GOT3 (cell line): ENCODE results near the gene RIOK1.
"Not testable (repeated sequence)": the region's sequence is repeated elsewhere in the genome, so short reads cannot be mapped to it uniquely, and the experiment has no call there.

Experiments used
- DNase-seq: peaks from one replicate; lab custom pipeline; 2025; ENCODE audit warnings: mixed read lengths; lab: John Stamatoyannopoulos, UW

RIOK1 gene

GRCh38 chr6:7389451-7390225, at the start of gene RIOK1, which contains the start of gene CAGE1:
RIOK1 (plus strand) TSS chr6:7389808; CDS start chr6:7390003, 195 bp downstream.
CAGE1 (minus strand) TSS chr6:7389742; CDS start chr6:7387173, 2,569 bp downstream.
- peak; percentile 66 for DNase-seq

GRCh38 chr6:7341271-7341670, 48.3 kb upstream of the RIOK1 start:
- no peak for DNase-seq

GRCh38 chr6:7341989-7342742, 47.4 kb upstream of the RIOK1 start:
- no peak for DNase-seq

GRCh38 chr6:7343546-7344475, 45.8 kb upstream of the RIOK1 start:
- no peak for DNase-seq

- DNase-seq: not testable (repeated sequence)
Observed at GRCh38 chr6:7344773-7345450, 44.7 kb upstream of the RIOK1 start.

GRCh38 chr6:7347551-7347997, 42.0 kb upstream of the RIOK1 start:
- DNase-seq: not testable (repeated sequence)

GRCh38 chr6:7350591-7350990, 39.0 kb upstream of the RIOK1 start:
- not testable (repeated sequence) for DNase-seq

GRCh38 chr6:7351916-7352315, 37.7 kb upstream of the RIOK1 start:
- not testable (repeated sequence) for DNase-seq

- no peak for DNase-seq
Observed at GRCh38 chr6:7367408-7367807, 22.2 kb upstream of the RIOK1 start.

GRCh38 chr6:7373739-7374138, 15.9 kb upstream of the RIOK1 start:
- DNase-seq: no peak

GRCh38 chr6:7377961-7378360, 11.6 kb upstream of the RIOK1 start:
- DNase-seq: no peak

- DNase-seq: no peak
Observed at GRCh38 chr6:7378740-7379139, 10.9 kb upstream of the RIOK1 start.

- no peak for DNase-seq
Observed at GRCh38 chr6:7381092-7381491, 8.5 kb upstream of the RIOK1 start.

GRCh38 chr6:7389162-7389450, 502 bp upstream of the RIOK1 start:
- no peak for DNase-seq

- no peak for DNase-seq
Observed at GRCh38 chr6:7390226-7390878, 744 bp downstream of the RIOK1 start.

- DNase-seq: no peak
Observed at GRCh38 chr6:7391151-7391550, 1.5 kb downstream of the RIOK1 start.

- DNase-seq: no peak
Observed at GRCh38 chr6:7392402-7392801, 2.8 kb downstream of the RIOK1 start.

- DNase-seq: no peak
Observed at GRCh38 chr6:7401075-7401474, 11.5 kb downstream of the RIOK1 start.

GRCh38 chr6:7402716-7403115, 13.1 kb downstream of the RIOK1 start:
- DNase-seq: no peak

- no peak for DNase-seq
Observed at GRCh38 chr6:7404546-7404945, 14.9 kb downstream of the RIOK1 start.

GRCh38 chr6:7406743-7407142, 17.1 kb downstream of the RIOK1 start:
- DNase-seq: no peak
